NCI-H524 treated with DMSO at 0.1 percent for 48 hours (cell line): ENCODE results near the gene ELMO1.

Source experiments
- DNase-seq: peaks from one replicate; lab custom pipeline; 2025; lab: John Stamatoyannopoulos, UW

ELMO1 gene

GRCh38 chr7:36911788-36912187, 536.9 kb downstream of the ELMO1 start:
- DNase-seq: no peak

GRCh38 chr7:36910859-36911258, 537.8 kb downstream of the ELMO1 start:
- DNase-seq: no peak

GRCh38 chr7:36910401-36910800, 538.3 kb downstream of the ELMO1 start:
- DNase-seq: no peak

- DNase-seq: no peak
Measured at GRCh38 chr7:36906956-36907635, 541.6 kb downstream of the ELMO1 start.

- no peak for DNase-seq
Measured at GRCh38 chr7:36906448-36906847, 542.2 kb downstream of the ELMO1 start.

- DNase-seq: no peak
Measured at GRCh38 chr7:36905841-36906240, 542.8 kb downstream of the ELMO1 start.

- no peak for DNase-seq
Measured at GRCh38 chr7:36904802-36905201, 543.9 kb downstream of the ELMO1 start.

GRCh38 chr7:36904101-36904500, 544.6 kb downstream of the ELMO1 start:
- DNase-seq: peak; percentile 3

- peak; percentile 25 for DNase-seq
Measured at GRCh38 chr7:36900988-36901710, 547.5 kb downstream of the ELMO1 start.

- DNase-seq: no peak
Measured at GRCh38 chr7:36898186-36898585, 550.5 kb downstream of the ELMO1 start.

- no peak for DNase-seq
Measured at GRCh38 chr7:36896956-36897590, 551.6 kb downstream of the ELMO1 start.

- no peak for DNase-seq
Measured at GRCh38 chr7:36896418-36896817, 552.2 kb downstream of the ELMO1 start.

GRCh38 chr7:36895192-36895591, 553.5 kb downstream of the ELMO1 start:
- no peak for DNase-seq

- no peak for DNase-seq
Measured at GRCh38 chr7:36894190-36894589, 554.5 kb downstream of the ELMO1 start.

- DNase-seq: no peak
Measured at GRCh38 chr7:36889182-36889581, 559.5 kb downstream of the ELMO1 start.

- no peak for DNase-seq
Measured at GRCh38 chr7:36887969-36888368, 560.7 kb downstream of the ELMO1 start.

- no peak for DNase-seq
Measured at GRCh38 chr7:36887233-36887632, 561.4 kb downstream of the ELMO1 start.

GRCh38 chr7:36884910-36885309, 563.8 kb downstream of the ELMO1 start:
- peak; percentile 6 for DNase-seq

GRCh38 chr7:36884351-36884750, 564.3 kb downstream of the ELMO1 start:
- no peak for DNase-seq

GRCh38 chr7:36881233-36881874, 567.3 kb downstream of the ELMO1 start:
- DNase-seq: no peak

GRCh38 chr7:36880108-36880507, 568.6 kb downstream of the ELMO1 start:
- no peak for DNase-seq

- DNase-seq: no peak
Measured at GRCh38 chr7:36879021-36879420, 569.6 kb downstream of the ELMO1 start.

GRCh38 chr7:36878288-36878687, 570.4 kb downstream of the ELMO1 start:
- no peak for DNase-seq
